ENCODE measurements around the gene DRG2.

The DRG2 gene

GRCh38 chr17:18087610-18088491, at the start of gene DRG2:
TSS of gene DRG2 (plus strand) at chr17:18087948. CDS start at chr17:18088024, 76 bp downstream.
- peak; percentile 68 for DNase-seq (ENCODE audit: low spot score)

GRCh38 chr17:18038149-18038850, 49.4 kb upstream of the DRG2 start:
- no peak for DNase-seq (ENCODE audit: low spot score)

- DNase-seq (ENCODE audit: low spot score), result peak; percentile 99
Measured at GRCh38 chr17:18038861-18039534, 48.8 kb upstream of the DRG2 start, which contains the start of the genes ATPAF2 and GID4. TSS of gene ATPAF2 (minus strand) at chr17:18039168. CDS start at chr17:18039013, 155 bp downstream. TSS of gene GID4 (plus strand) at chr17:18039408. CDS start at chr17:18039465, 57 bp downstream.

GRCh38 chr17:18039535-18040260, 48.0 kb upstream of the DRG2 start:
- DNase-seq (ENCODE audit: low spot score), result no peak

- no peak for DNase-seq (ENCODE audit: low spot score)
Measured at GRCh38 chr17:18040261-18040858, 47.4 kb upstream of the DRG2 start.

- no peak for DNase-seq (ENCODE audit: low spot score)
Measured at GRCh38 chr17:18041776-18042175, 46.0 kb upstream of the DRG2 start.

GRCh38 chr17:18042983-18043382, 44.8 kb upstream of the DRG2 start:
- no peak for DNase-seq (ENCODE audit: low spot score)

- peak; percentile 43 for DNase-seq (ENCODE audit: low spot score)
Measured at GRCh38 chr17:18043491-18043890, 44.3 kb upstream of the DRG2 start.

GRCh38 chr17:18044609-18045008, 43.1 kb upstream of the DRG2 start:
- DNase-seq (ENCODE audit: low spot score), result no peak

GRCh38 chr17:18045691-18046350, 41.9 kb upstream of the DRG2 start:
- DNase-seq (ENCODE audit: low spot score), result no peak

GRCh38 chr17:18055597-18055996, 32.2 kb upstream of the DRG2 start:
- no peak for DNase-seq (ENCODE audit: low spot score)

GRCh38 chr17:18056214-18056613, 31.5 kb upstream of the DRG2 start:
- no peak for DNase-seq (ENCODE audit: low spot score)

GRCh38 chr17:18059283-18059682, 28.5 kb upstream of the DRG2 start:
- no peak for DNase-seq (ENCODE audit: low spot score)

GRCh38 chr17:18064053-18064452, 23.7 kb upstream of the DRG2 start:
- no peak for DNase-seq (ENCODE audit: low spot score)

- DNase-seq (ENCODE audit: low spot score), result no peak
Measured at GRCh38 chr17:18065546-18065945, 22.2 kb upstream of the DRG2 start.

- DNase-seq (ENCODE audit: low spot score), result no peak
Measured at GRCh38 chr17:18066866-18067265, 20.9 kb upstream of the DRG2 start.

- DNase-seq (ENCODE audit: low spot score), result no peak
Measured at GRCh38 chr17:18069101-18069500, 18.6 kb upstream of the DRG2 start.

- DNase-seq (ENCODE audit: low spot score), result no peak
Measured at GRCh38 chr17:18070861-18071340, 16.8 kb upstream of the DRG2 start.

GRCh38 chr17:18071751-18072150, 16.0 kb upstream of the DRG2 start:
- DNase-seq (ENCODE audit: low spot score), result no peak

- no peak for DNase-seq (ENCODE audit: low spot score)
Measured at GRCh38 chr17:18074566-18075272, 13.0 kb upstream of the DRG2 start.
